ENCODE data around the gene ARMC6. TPM values are rescaled to one million over a fixed set of nuclear protein-coding genes. Genes with fewer than 3 reads are reported as not detected.
"Not testable (repeated sequence)": the region's sequence is repeated elsewhere in the genome, so short reads cannot be mapped to it uniquely, and the experiment has no call there.

Gene ARMC6
- total RNA-seq, 1 donor from 2014 or later, result 30.7 TPM

- intact Hi-C loops (cut with micrococcal nuclease), result no loop called here
Observed at GRCh38 chr19:19022380-19022961, 10.9 kb upstream of the ARMC6 start.

GRCh38 chr19:19023376-19023775 is 10.0 kb upstream of the ARMC6 start:
- intact Hi-C loops (cut with micrococcal nuclease), result not testable (repeated sequence)

GRCh38 chr19:19025861-19026260 is 7.5 kb upstream of the ARMC6 start:
- intact Hi-C loops (cut with micrococcal nuclease), result no loop called here

GRCh38 chr19:19026299-19026971 is 7.0 kb upstream of the ARMC6 start:
- intact Hi-C loops (cut with micrococcal nuclease), result no loop called here

GRCh38 chr19:19027228-19027627 is 6.2 kb upstream of the ARMC6 start:
- intact Hi-C loops (cut with micrococcal nuclease), result no loop called here

- intact Hi-C loops (cut with micrococcal nuclease), result no loop called here
Observed at GRCh38 chr19:19028526-19028925, 4.9 kb upstream of the ARMC6 start.

GRCh38 chr19:19031891-19032290 is 1.5 kb upstream of the ARMC6 start:
- intact Hi-C loops (cut with micrococcal nuclease), result loop anchor here (2.0 to 10.0 kb wide), 4 partner anchors 161 to 453 kb away; partner anchors contain the start of genes BORCS8, CRTC1, RFXANK and UPF1

- intact Hi-C loops (cut with micrococcal nuclease), result loop anchor here (1.0 to 10.0 kb wide), 6 partner anchors 113 to 510 kb away; partner anchors contain the start of genes BORCS8, COPE, CRTC1 and DDX49
Observed at GRCh38 chr19:19032420-19033175, 805 bp upstream of the ARMC6 start.

- intact Hi-C loops (cut with micrococcal nuclease), result loop anchor here (1.0 to 10.0 kb wide), 6 partner anchors 114 to 511 kb away; partner anchors contain the start of genes BORCS8, COPE, CRTC1 and DDX49
Observed at GRCh38 chr19:19033176-19033425, 302 bp upstream of the ARMC6 start.

GRCh38 chr19:19034204-19034624 is 811 bp downstream of the ARMC6 start:
- intact Hi-C loops (cut with micrococcal nuclease), result loop anchor here (1.0 to 10.0 kb wide), 6 partner anchors 29 to 451 kb away; partner anchors contain the start of genes MAU2, SLC25A42, SUGP1 and TMEM161A

- intact Hi-C loops (cut with micrococcal nuclease), result loop anchor here (10.0 kb wide), 1 partner anchor 445 kb away; no protein-coding TSS in a partner anchor
Observed at GRCh38 chr19:19039901-19040300, 6.5 kb downstream of the ARMC6 start.

- intact Hi-C loops (cut with micrococcal nuclease), result no loop called here
Observed at GRCh38 chr19:19040417-19040816, 7.0 kb downstream of the ARMC6 start.

GRCh38 chr19:19042732-19043280 is 9.4 kb downstream of the ARMC6 start:
- intact Hi-C loops (cut with micrococcal nuclease), result no loop called here

GRCh38 chr19:19043481-19043880 is 10.1 kb downstream of the ARMC6 start:
- intact Hi-C loops (cut with micrococcal nuclease), result no loop called here

GRCh38 chr19:19043881-19044280 is 10.5 kb downstream of the ARMC6 start:
- intact Hi-C loops (cut with micrococcal nuclease), result no loop called here

GRCh38 chr19:19049406-19049805 is 16.0 kb downstream of the ARMC6 start:
- intact Hi-C loops (cut with micrococcal nuclease), result no loop called here

- intact Hi-C loops (cut with micrococcal nuclease), result loop anchor here (5.0 kb wide), 1 partner anchor 67 kb away; no protein-coding TSS in a partner anchor
Observed at GRCh38 chr19:19050104-19050503, 16.7 kb downstream of the ARMC6 start.

GRCh38 chr19:19050731-19051130 is 17.3 kb downstream of the ARMC6 start:
- intact Hi-C loops (cut with micrococcal nuclease), result loop anchor here (5.0 kb wide), 1 partner anchor 67 kb away; no protein-coding TSS in a partner anchor

GRCh38 chr19:19051478-19052213 is 18.2 kb downstream of the ARMC6 start:
- intact Hi-C loops (cut with micrococcal nuclease), result loop anchor here (5.0 kb wide), 1 partner anchor 66 kb away; no protein-coding TSS in a partner anchor

- intact Hi-C loops (cut with micrococcal nuclease), result loop anchor here (1.0 to 5.0 kb wide), 2 partner anchors 64 to 86 kb away; no protein-coding TSS in a partner anchor
Observed at GRCh38 chr19:19052921-19053320, 19.5 kb downstream of the ARMC6 start.
